IPS DF 6.9 (cell line): ENCODE data around the gene MRPS26.
"Not testable (repeated sequence)": the region's sequence is repeated elsewhere in the genome, so short reads cannot be mapped to it uniquely, and the experiment has no call there.

ENCODE experiments used
- DNase-seq: peaks from one replicate; pipeline ENCODE4 v3.0.0-alpha.2; 2013; ENCODE audit warnings: low read depth, low spot score
- H3K27ac ChIP-seq: one replicate; pipeline ENCODE4 v1.5.1; 2013; ENCODE audit warnings: low read length, control low read depth
- H3K27me3 ChIP-seq: 2 replicates; pipeline ENCODE4 v1.6.1; 2013; ENCODE audit warnings: mild to moderate bottlenecking, low read length; ENCODE audit not compliant: control insufficient read depth, insufficient read depth
- H3K36me3 ChIP-seq: 2 replicates; pipeline ENCODE4 v1.6.1; 2013; ENCODE audit warnings: low read length; ENCODE audit not compliant: control insufficient read depth, insufficient read depth
- H3K4me1 ChIP-seq: 2 replicates; pipeline ENCODE4 v1.6.1; 2013; ENCODE audit warnings: low read length; ENCODE audit not compliant: control insufficient read depth, insufficient read depth
- H3K4me3 ChIP-seq: 2 replicates; pipeline ENCODE4 v1.5.1; 2013; ENCODE audit warnings: mild to moderate bottlenecking, low read length
- H3K9me3 ChIP-seq: 2 replicates; pipeline ENCODE4 v1.6.1; 2013; ENCODE audit warnings: low read length, inconsistent platforms; ENCODE audit not compliant: control insufficient read depth, insufficient read depth
- WGBS: extraction: QIAGEN DNeasy Blood & Tissue Kit; methylation state at CpG from one replicate; pipeline ENCODE4 v1.1.7; 2013; ENCODE audit warnings: mixed read lengths, missing lambda C conversion rate; ENCODE audit not compliant: insufficient read length, insufficient coverage; 5-methylcytosine and 5-hydroxymethylcytosine counted together

The MRPS26 gene

DNA sequence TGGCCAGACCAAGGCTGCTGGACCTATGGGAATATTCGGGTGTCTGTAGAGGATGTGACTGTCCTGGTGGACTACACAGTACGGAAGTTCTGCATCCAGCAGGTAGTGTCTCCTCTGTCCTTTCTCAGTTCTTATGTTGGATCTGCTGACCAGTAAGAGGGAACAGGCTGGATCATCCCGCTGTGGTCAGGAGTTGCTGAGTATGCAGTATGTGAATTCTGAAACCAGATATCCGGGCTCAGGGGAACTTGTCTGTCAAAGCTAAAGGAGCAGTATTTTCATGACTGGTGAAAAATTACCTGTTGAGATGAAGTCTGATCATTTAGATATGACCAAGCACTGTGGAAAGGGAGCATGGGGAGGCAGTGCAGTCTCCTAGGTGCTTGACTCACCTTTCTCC is 24.5 kb upstream of the MRPS26 start:
- H3K27ac ChIP-seq, result no peak overlapping the region
- H3K36me3 ChIP-seq, result peaks cover 14% of the 10 kb centered on the region; the same call in 1 of the 2 replicates
- H3K4me1 ChIP-seq, result no peaks in the 10 kb centered on the region
- no peaks in the 10 kb centered on the region for H3K9me3 ChIP-seq
- H3K4me3 ChIP-seq, result no peak overlapping the region
- no peak for DNase-seq
- H3K27me3 ChIP-seq, result no peaks in the 10 kb centered on the region
- WGBS, result no CpG with 5 or more reads among the region's 4 CpGs

GRCh38 chr20:3021777-3022176 is 24.1 kb upstream of the MRPS26 start:
- Histone ChIP-seq H3K27ac (no peak overlapping the region), H3K27me3 (no peaks in the 10 kb centered on the region), H3K4me1 (no peaks in the 10 kb centered on the region), H3K9me3 (no peaks in the 10 kb centered on the region), H3K36me3 (peaks cover 18% of the 10 kb centered on the region; the same call in 1 of the 2 replicates), H3K4me3 (no peak overlapping the region)
- no peak for DNase-seq
- WGBS, result no CpG with 5 or more reads among the region's 5 CpGs

- not testable (repeated sequence) for DNase-seq, H3K9me3 ChIP-seq, H3K4me1 ChIP-seq, H3K27ac ChIP-seq, H3K4me3 ChIP-seq, H3K27me3 ChIP-seq
- H3K36me3 ChIP-seq, result peaks cover 22% of the 10 kb centered on the region; the same call in 1 of the 2 replicates
- WGBS, result no CpG with 5 or more reads among the region's 20 CpGs
Measured at GRCh38 chr20:3022559-3023490, 23.0 kb upstream of the MRPS26 start.

DNA sequence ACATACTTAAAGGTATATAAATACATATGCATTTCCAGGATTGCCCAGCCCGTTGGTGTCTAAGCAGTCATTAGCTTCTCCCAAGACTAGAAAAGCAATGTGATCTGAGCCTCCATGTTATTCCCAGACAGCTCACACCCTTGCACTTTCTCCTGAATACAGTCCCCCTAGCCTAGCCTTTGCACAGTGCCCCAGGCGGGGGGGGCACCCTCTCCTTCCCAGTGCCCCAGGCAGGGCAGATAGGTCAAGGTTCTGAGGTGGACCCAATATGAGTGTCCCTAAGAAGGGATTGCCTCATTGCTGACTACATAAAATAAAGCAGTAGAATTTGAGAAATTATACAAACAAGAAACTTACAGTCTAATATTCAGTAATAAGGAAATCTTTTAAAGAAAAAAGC is 17.9 kb upstream of the MRPS26 start:
- no peak overlapping the region for H3K27ac ChIP-seq
- no peak for DNase-seq
- peaks cover 15% of the 10 kb centered on the region; the same call in 1 of the 2 replicates for H3K36me3 ChIP-seq
- no CpG with 5 or more reads among the region's 2 CpGs for WGBS
- H3K4me1 ChIP-seq, result no peaks in the 10 kb centered on the region
- no peak overlapping the region for H3K4me3 ChIP-seq
- H3K9me3 ChIP-seq, result no peaks in the 10 kb centered on the region
- H3K27me3 ChIP-seq, result no peaks in the 10 kb centered on the region

DNA sequence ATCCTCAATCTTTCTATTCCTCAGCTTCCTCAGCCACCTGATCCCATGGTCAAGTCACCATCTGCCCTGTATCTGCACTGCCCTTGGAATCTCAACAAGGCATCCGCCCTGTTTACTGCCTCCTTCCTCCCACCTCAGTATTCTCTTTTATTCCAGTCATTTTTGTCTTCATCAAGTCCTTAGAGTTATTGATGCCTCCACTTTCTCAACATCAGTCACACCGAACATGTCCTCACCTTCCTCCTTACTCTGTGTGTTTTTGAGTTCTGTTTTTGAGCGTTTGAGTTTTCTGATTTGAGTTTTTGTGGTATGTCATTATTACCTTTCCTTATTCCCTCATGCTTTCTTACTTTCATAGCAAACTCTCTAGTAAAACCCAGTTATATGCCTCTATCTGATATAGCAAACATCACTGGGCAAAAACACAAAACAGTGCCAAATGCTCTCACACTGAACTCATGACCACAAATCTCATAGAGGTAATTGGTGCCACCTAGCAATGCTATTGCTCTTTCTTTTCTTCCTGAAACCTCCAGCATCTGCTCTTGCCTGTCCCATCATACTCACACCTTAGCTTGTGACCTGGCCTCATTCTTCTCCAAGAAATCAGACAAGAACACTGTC is 14.2 kb upstream of the MRPS26 start:
- Histone ChIP-seq H3K4me1 (no peaks in the 10 kb centered on the region), H3K27ac (no peak overlapping the region), H3K27me3 (no peaks in the 10 kb centered on the region), H3K9me3 (no peaks in the 10 kb centered on the region), H3K4me3 (no peak overlapping the region), H3K36me3 (peaks cover 16% of the 10 kb centered on the region)
- WGBS, result no CpG with 5 or more reads among the region's 3 CpGs
- no peak for DNase-seq

DNA sequence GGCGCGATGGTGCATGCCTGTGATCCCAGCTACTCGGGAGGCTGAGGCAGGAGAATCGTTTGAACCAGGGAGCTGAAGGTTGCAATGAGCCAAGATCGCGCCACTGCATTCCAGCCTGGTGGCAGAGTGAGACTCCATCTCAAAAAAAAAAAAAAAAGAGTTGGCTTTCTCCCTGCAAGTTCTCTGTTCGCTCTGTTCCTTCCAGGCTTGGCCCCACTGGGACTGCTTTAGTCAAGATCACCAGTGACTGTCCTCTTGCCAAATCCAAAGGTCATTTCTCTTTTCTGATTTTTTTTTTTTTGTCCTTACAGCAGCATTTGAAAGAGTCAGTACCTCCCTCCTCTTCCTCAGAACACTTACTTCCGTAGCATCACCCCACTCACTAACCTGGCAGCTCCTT is 13.2 kb upstream of the MRPS26 start:
- Histone ChIP-seq H3K27me3 (no peaks in the 10 kb centered on the region), H3K9me3 (no peaks in the 10 kb centered on the region), H3K4me3 (no peak overlapping the region), H3K4me1 (no peaks in the 10 kb centered on the region), H3K36me3 (peaks cover 11% of the 10 kb centered on the region), H3K27ac (no peak overlapping the region)
- no CpG with 5 or more reads among the region's 8 CpGs for WGBS
- DNase-seq, result no peak

DNA sequence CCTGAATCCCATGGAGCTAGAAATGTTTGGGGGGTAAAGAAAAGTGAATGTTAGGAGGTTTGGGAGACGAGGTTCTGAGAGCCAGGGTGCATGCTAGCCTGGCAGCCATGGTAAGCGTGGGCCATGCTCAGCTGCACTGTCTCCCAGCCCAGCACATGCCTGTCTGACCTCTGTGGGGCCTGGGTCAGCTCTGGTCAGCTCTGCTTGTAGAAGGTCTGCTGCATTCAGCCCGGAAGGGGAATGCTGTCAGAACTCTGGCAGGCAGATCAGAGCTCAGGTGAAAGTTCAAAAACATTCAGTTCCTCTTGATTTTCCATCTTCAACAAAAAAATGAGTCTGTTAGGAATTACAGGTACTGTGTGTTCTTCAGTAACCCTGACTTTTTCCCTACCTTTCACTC is 8.2 kb upstream of the MRPS26 start:
- Histone ChIP-seq H3K4me3 (no peak overlapping the region), H3K27ac (no peak overlapping the region), H3K4me1 (peaks cover 6% of the 10 kb centered on the region; the same call in 1 of the 2 replicates), H3K27me3 (no peaks in the 10 kb centered on the region), H3K9me3 (no peaks in the 10 kb centered on the region), H3K36me3 (peaks cover 10% of the 10 kb centered on the region)
- WGBS, result no CpG with 5 or more reads among the region's 3 CpGs
- no peak for DNase-seq

DNA sequence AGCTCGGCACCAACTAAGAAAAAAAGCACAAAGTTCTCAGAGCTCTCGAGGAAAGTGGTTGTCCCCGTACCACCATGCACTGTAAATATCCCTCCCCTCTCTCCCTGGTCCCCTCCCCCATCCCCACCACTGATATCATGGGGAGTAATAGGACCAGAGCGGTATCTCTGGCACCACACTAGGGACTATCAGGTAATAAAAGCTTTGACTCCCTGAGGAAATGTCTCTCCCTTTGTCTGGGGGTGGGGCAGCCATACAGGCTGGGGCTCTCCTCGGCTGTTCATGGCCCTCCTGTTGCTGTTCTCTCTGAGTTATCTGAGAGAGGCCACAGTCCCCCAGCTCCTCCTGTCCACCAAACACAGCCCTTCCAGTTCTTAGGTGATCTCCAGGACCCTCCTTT is 7.4 kb upstream of the MRPS26 start:
- Histone ChIP-seq H3K27ac (no peak overlapping the region), H3K4me1 (peaks cover 6% of the 10 kb centered on the region; the same call in 1 of the 2 replicates), H3K27me3 (no peaks in the 10 kb centered on the region), H3K9me3 (no peaks in the 10 kb centered on the region), H3K4me3 (no peak overlapping the region), H3K36me3 (peaks cover 10% of the 10 kb centered on the region)
- no peak for DNase-seq
- no CpG with 5 or more reads among the region's 5 CpGs for WGBS

GRCh38 chr20:3039426-3039825 is 6.4 kb upstream of the MRPS26 start:
- peaks cover 6% of the 10 kb centered on the region; the same call in 1 of the 2 replicates for H3K4me1 ChIP-seq
- H3K9me3 ChIP-seq, result no peaks in the 10 kb centered on the region
- no peak overlapping the region for H3K27ac ChIP-seq
- H3K4me3 ChIP-seq, result no peak overlapping the region
- no peak for DNase-seq
- no CpG with 5 or more reads among the region's 4 CpGs for WGBS
- no peaks in the 10 kb centered on the region for H3K27me3 ChIP-seq
- peaks cover 10% of the 10 kb centered on the region for H3K36me3 ChIP-seq

GRCh38 chr20:3040086-3040485 is 5.8 kb upstream of the MRPS26 start:
- WGBS, result no CpG with 5 or more reads among the region's 8 CpGs
- Histone ChIP-seq H3K4me3 (no peak overlapping the region), H3K27ac (no peak overlapping the region), H3K27me3 (no peaks in the 10 kb centered on the region), H3K4me1 (peaks cover 7% of the 10 kb centered on the region; the same call in 1 of the 2 replicates), H3K36me3 (peaks cover 10% of the 10 kb centered on the region), H3K9me3 (no peaks in the 10 kb centered on the region)
- DNase-seq, result no peak
